ENCODE data around the gene CHSY1. TPM values are rescaled to one million over a fixed set of nuclear protein-coding genes. Genes with fewer than 3 reads are reported as not detected.

Gene CHSY1
- total RNA-seq, 1 experiment from 2014 or later = 29.8 TPM

DNA sequence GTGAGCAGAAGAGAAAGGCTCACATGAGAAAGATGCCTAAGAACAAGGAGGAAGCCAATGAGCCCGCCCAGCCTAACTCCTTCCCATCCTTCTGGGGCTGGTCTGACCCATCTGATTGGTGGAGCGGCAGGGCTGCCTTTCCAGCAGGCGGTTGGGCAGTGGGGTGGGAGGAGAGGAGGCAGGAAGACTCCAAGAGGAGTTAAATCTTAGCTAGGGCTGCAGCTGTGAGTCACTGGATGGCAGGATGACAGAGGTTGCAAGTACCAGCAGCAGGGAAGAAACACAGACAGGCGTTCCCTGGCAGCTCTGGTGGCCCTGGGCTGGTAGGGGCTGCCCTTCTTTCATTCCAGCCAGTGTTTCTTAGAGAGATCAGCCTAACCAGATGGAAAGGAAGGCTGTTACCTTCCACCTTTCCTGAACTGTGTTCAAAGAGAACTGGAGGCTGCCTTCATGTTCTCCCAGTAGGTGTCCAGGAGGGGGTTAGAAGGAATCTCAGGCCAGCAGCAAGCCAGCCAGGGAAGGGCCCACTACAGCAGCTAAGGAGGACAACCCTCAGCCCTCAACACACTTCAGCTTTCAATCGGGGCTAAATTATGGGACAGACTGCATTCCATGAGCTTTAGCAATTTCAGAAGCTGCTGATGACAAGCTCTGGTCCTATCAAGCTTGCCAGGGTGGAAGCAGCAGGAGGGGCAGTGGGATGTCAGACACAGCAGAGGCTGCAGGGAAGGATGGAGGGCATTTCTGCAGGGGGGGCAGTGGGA is 50.3 kb downstream of the CHSY1 start:
- Mint-ChIP-seq H3K4me3 (ENCODE audit: unreplicated experiment) (peak overlapping the region; percentile 7), H3K36me3 (ENCODE audit: insufficient read depth, unreplicated experiment) (no peaks in the 10 kb centered on the region), H3K4me1 (ENCODE audit: insufficient read depth, unreplicated experiment) (peaks cover 47% of the 10 kb centered on the region), H3K9me3 (ENCODE audit: unreplicated experiment) (no peaks in the 10 kb centered on the region), H3K27me3 (ENCODE audit: insufficient read depth, unreplicated experiment) (no peaks in the 10 kb centered on the region), H3K27ac (ENCODE audit: low read depth, unreplicated experiment) (no peak overlapping the region)
- ChIA-PET POLR2A (interaction anchor here (0.6 to 1.2 kb wide), 8 partner anchors 14 to 73 kb away, joined by 3 to 7 read pairs (median 4); partner anchors contain the start of gene CHSY1), CTCF (interaction anchor here (0.7 kb wide), 1 partner anchor 43 kb away, joined by 3 read pairs; no protein-coding TSS in a partner anchor)
- TF ChIP-seq, protein P1, sequence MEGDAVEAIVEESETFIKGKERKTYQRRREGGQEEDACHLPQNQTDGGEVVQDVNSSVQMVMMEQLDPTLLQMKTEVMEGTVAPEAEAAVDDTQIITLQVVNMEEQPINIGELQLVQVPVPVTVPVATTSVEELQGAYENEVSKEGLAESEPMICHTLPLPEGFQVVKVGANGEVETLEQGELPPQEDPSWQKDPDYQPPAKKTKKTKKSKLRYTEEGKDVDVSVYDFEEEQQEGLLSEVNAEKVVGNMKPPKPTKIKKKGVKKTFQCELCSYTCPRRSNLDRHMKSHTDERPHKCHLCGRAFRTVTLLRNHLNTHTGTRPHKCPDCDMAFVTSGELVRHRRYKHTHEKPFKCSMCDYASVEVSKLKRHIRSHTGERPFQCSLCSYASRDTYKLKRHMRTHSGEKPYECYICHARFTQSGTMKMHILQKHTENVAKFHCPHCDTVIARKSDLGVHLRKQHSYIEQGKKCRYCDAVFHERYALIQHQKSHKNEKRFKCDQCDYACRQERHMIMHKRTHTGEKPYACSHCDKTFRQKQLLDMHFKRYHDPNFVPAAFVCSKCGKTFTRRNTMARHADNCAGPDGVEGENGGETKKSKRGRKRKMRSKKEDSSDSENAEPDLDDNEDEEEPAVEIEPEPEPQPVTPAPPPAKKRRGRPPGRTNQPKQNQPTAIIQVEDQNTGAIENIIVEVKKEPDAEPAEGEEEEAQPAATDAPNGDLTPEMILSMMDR (IDR thresholded peaks at IDR 0.05; ENCODE audit: unreplicated experiment) = no peak
- DNase-seq (ENCODE audit: unreplicated experiment) = peak; percentile 95
- no TSS peak for BruUV-seq (replicated peaks)
- intact Hi-C loops (cut with micrococcal nuclease) = loop anchor here (2.0 to 5.0 kb wide), 3 partner anchors 49 to 113 kb away; no protein-coding TSS in a partner anchor

DNA sequence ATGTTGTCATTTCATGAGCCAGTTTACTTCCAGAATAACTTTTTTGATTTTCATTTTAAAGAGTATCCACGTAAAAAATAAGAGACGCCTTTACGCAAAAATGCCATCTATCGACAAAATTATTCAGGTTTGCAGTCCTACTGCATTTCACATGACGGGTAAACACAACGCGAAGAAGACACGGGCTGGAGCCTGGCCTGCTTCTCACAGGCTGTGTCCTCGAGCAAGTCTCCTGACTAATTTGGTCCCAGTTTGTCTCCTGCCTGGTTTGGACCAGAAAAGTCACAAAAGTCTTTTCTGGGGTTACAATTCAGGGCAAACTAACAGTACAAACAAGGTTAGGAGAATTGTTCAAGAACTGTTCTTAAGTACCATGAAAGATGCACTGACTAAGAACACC is 51.7 kb downstream of the CHSY1 start:
- TF ChIP-seq, protein P1 (IDR thresholded peaks at IDR 0.05; ENCODE audit: unreplicated experiment) = no peak
- Mint-ChIP-seq H3K4me3 (ENCODE audit: unreplicated experiment) (no peak overlapping the region), H3K9me3 (ENCODE audit: unreplicated experiment) (no peaks in the 10 kb centered on the region), H3K36me3 (ENCODE audit: insufficient read depth, unreplicated experiment) (no peaks in the 10 kb centered on the region), H3K27ac (ENCODE audit: low read depth, unreplicated experiment) (peak overlapping the region; percentile 49), H3K4me1 (ENCODE audit: insufficient read depth, unreplicated experiment) (peaks cover 41% of the 10 kb centered on the region), H3K27me3 (ENCODE audit: insufficient read depth, unreplicated experiment) (no peaks in the 10 kb centered on the region)
- ChIA-PET CTCF (no interaction called here), POLR2A (interaction anchor here (1.0 kb wide), 1 partner anchor 72 kb away, joined by 5 read pairs; no protein-coding TSS in a partner anchor)
- intact Hi-C loops (cut with micrococcal nuclease) = loop anchor here (2.0 to 5.0 kb wide), 3 partner anchors 51 to 111 kb away; no protein-coding TSS in a partner anchor
- DNase-seq (ENCODE audit: unreplicated experiment) = no peak
- no TSS peak for BruUV-seq (replicated peaks)

DNA sequence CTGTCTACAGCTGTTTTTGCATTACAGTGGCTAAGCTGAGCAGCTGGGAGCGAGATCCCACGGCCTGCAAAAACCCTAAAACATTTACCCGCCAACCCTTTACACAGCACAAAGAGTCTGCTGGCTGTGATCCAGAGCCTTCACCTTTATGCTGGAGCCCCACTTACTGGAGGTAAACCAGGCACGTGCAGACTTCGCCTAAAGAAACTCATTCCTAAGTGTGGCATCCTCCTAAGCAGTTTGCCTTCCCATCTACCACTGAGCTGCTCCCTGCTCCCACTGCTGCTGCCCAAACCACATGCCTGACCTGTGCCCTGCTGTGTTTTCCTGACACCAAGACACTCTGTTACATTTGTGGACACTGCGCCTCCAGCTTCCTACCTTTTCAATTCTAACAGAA is 53.0 kb downstream of the CHSY1 start:
- H3K36me3 Mint-ChIP-seq (ENCODE audit: insufficient read depth, unreplicated experiment) = no peaks in the 10 kb centered on the region
- ChIA-PET POLR2A (no interaction called here), CTCF (interaction anchor here (0.6 kb wide), 2 partner anchors 108 to 190 kb away, joined by 3 to 4 read pairs; no protein-coding TSS in a partner anchor)
- no peaks in the 10 kb centered on the region for H3K9me3 Mint-ChIP-seq (ENCODE audit: unreplicated experiment)
- no peaks in the 10 kb centered on the region for H3K27me3 Mint-ChIP-seq (ENCODE audit: insufficient read depth, unreplicated experiment)
- H3K4me1 Mint-ChIP-seq (ENCODE audit: insufficient read depth, unreplicated experiment) = peaks cover 44% of the 10 kb centered on the region
- BruUV-seq (replicated peaks) = no TSS peak
- DNase-seq (ENCODE audit: unreplicated experiment) = no peak
- intact Hi-C loops (cut with micrococcal nuclease) = no loop called here
- peak overlapping the region; percentile 49 for H3K27ac Mint-ChIP-seq (ENCODE audit: low read depth, unreplicated experiment)
- no peak overlapping the region for H3K4me3 Mint-ChIP-seq (ENCODE audit: unreplicated experiment)
- TF ChIP-seq, protein P1 (IDR thresholded peaks at IDR 0.05; ENCODE audit: unreplicated experiment) = no peak

DNA sequence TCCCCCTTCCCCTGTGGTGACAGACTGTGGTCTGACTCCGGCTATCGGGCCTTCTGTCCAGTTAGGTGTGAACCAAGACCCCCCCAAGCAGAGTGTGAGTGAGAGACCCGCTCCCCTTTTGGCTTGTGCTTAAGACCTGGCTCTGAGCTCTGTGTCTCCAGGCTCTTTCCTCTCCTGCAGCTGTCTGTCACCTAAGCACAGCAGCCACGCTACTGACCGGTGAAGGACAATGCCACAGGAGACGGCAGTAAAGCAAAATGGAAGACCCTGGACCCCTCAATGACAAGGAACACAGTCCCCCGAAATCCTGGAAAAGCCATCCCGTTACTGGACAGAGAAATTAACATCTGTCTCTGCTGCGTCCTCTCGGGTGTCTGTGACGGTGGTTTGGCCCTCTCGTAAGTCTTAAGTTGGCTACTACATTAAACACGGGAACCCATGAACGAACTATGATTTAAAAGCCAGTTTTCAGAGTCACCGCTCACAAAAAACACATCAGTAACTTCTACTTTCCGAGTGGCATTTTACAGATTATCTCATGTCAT is 53.7 kb downstream of the CHSY1 start:
- TF ChIP-seq, protein P1 (IDR thresholded peaks at IDR 0.05; ENCODE audit: unreplicated experiment) = no peak
- Mint-ChIP-seq H3K4me1 (ENCODE audit: insufficient read depth, unreplicated experiment) (peaks cover 39% of the 10 kb centered on the region), H3K27me3 (ENCODE audit: insufficient read depth, unreplicated experiment) (no peaks in the 10 kb centered on the region), H3K9me3 (ENCODE audit: unreplicated experiment) (no peaks in the 10 kb centered on the region), H3K27ac (ENCODE audit: low read depth, unreplicated experiment) (no peak overlapping the region), H3K4me3 (ENCODE audit: unreplicated experiment) (no peak overlapping the region), H3K36me3 (ENCODE audit: insufficient read depth, unreplicated experiment) (no peaks in the 10 kb centered on the region)
- no TSS peak for BruUV-seq (replicated peaks)
- POLR2A ChIA-PET = no interaction called here
- no peak for DNase-seq (ENCODE audit: unreplicated experiment)
- CTCF ChIA-PET = interaction anchor here (0.6 kb wide), 1 partner anchor 108 kb away, joined by 3 read pairs; no protein-coding TSS in a partner anchor
- intact Hi-C loops (cut with micrococcal nuclease) = no loop called here
